T-helper 17 cell (primary cell): ENCODE data around the gene ASCL5. TPM values are rescaled to one million over a fixed set of nuclear protein-coding genes. Genes with fewer than 3 reads are reported as not detected.

Experiments used
- ATAC-seq: fragments of 150-1000 bp; cut with Tn5 transposase; 2 replicates; pipeline ENCODE4 v1.10.0; 2021; ENCODE audit warnings: mild to moderate bottlenecking, moderate library complexity
- DNase-seq, 3 donors: peaks; one replicate each; pipeline versions ENCODE4 v3.0.0 to v3.0.0-alpha.2; 2020 to 2021
- H3K9me3 ChIP-seq: one replicate; pipeline ENCODE4 v1.7.0; 2013; ENCODE audit warnings: low read length, mild to moderate bottlenecking; ENCODE audit not compliant: control insufficient read depth, poor library complexity, severe bottlenecking
- H3K27ac Mint-ChIP-seq: one replicate; pipeline ENCODE4 v1.8.0; 2022; ENCODE audit warnings: mild to moderate bottlenecking, moderate library complexity, mixed read lengths
- H3K27me3 Mint-ChIP-seq: one replicate; pipeline ENCODE4 v1.8.0; 2022; ENCODE audit warnings: mixed read lengths
- H3K36me3 Mint-ChIP-seq: one replicate; pipeline ENCODE4 v1.8.0; 2022; ENCODE audit warnings: low read depth, mixed read lengths
- H3K4me1 Mint-ChIP-seq: one replicate; pipeline ENCODE4 v1.8.0; 2022; ENCODE audit warnings: mild to moderate bottlenecking, mixed read lengths
- H3K4me3 Mint-ChIP-seq: one replicate; pipeline ENCODE4 v1.8.0; 2022; ENCODE audit warnings: mild to moderate bottlenecking, moderate library complexity, mixed read lengths
- total RNA-seq, 4 donors: library from RNA in 2 of 4; stranded (reverse) in 2 of 4; gene quantifications; one replicate each; pipeline ENCODE4 v1.2.3 and lab custom pipeline; 2022 to 2026

The ASCL5 gene, protein sequence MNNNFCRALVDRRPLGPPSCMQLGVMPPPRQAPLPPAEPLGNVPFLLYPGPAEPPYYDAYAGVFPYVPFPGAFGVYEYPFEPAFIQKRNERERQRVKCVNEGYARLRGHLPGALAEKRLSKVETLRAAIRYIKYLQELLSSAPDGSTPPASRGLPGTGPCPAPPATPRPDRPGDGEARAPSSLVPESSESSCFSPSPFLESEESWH
- total RNA-seq: under 1 TPM in 1 of 2 donors, not detected in 1; 0.27 TPM
- total RNA-seq (lab: John Stamatoyannopoulos, UW): 0.23 reads per million in 2 donors

- no peaks in the 10 kb centered on the region for H3K9me3 ChIP-seq
- Mint-ChIP-seq H3K36me3 (peaks cover 5% of the 10 kb centered on the region), H3K27me3 (peaks cover 48% of the 10 kb centered on the region), H3K4me1 (peaks cover 2% of the 10 kb centered on the region), H3K4me3 (no peak within 1 kb of the TSS), H3K27ac (no peak within 1 kb of the TSS)
- no peak for DNase-seq
- no peak for ATAC-seq
Observed at GRCh38 chr1:201126832-201127754, at the start of gene ASCL5. Gene ASCL5 (minus strand): TSS chr1:201127184. CDS start chr1:201115372, 11,812 bp downstream.

DNA sequence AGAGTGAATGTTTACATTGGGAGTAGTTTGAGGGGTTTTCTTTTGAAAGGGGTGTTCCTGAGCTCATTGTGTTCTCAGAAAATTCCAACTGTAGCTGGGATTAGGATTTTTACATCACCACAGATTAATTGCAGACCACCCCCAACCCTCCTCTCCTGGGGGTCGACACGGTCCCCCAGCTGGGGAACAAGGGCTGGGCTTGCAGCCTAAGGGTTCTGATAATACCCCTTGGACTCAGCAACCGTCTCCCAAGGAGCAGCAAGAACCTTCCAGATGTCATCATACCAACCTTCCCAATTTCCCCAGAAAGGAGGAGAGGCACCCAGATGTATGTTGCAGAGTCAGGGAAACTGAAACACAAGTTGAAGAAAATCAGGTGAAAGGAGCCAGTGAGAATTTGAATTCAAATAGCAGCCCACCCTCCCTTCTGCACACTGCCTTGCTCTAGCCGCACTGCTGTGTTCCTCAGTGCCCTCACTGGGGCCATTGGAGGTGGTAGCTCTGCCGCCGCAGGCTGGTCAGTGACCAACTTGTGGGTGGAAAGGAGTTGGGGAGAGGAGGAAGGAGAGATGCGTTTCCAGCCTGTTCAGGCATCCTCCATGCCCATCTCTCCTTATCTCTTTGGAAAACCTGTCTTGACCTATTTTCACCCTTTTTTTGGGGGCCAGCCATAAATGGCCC lies 49.0 kb upstream of the ASCL5 start:
- DNase-seq: no peak
- no peak for ATAC-seq
- Mint-ChIP-seq H3K4me1 (peaks cover 6% of the 10 kb centered on the region), H3K27me3 (peaks cover 41% of the 10 kb centered on the region), H3K4me3 (no peak overlapping the region), H3K27ac (no peak overlapping the region), H3K36me3 (peaks cover 10% of the 10 kb centered on the region)
- H3K9me3 ChIP-seq: no peaks in the 10 kb centered on the region

DNA sequence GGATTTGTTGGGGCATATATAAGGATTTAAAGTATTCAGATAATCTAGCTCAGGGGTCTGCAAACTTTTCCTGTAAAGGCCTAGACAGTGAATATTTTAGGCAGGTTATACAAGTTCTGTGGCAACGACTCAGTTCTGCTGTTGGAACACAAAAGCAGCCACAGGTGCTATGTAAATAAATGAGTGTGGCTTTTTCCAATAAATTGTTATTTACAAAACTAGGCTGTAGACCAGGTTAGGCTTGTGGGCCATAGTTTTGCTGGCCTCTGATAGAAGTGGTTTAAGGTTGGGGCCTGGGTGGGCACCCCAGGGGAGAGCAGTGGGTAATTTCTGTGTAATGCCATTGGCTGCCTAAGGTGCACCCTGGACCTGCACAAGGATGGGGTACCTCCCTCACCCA lies 46.8 kb upstream of the ASCL5 start:
- H3K4me1 Mint-ChIP-seq: peaks cover 10% of the 10 kb centered on the region
- ATAC-seq (no peak), DNase-seq (no peak)
- no peak overlapping the region for H3K4me3 Mint-ChIP-seq
- peaks cover 7% of the 10 kb centered on the region for H3K36me3 Mint-ChIP-seq
- H3K9me3 ChIP-seq: no peaks in the 10 kb centered on the region
- H3K27ac Mint-ChIP-seq: no peak overlapping the region
- peaks cover 21% of the 10 kb centered on the region for H3K27me3 Mint-ChIP-seq

- Mint-ChIP-seq H3K4me1 (peaks cover 10% of the 10 kb centered on the region), H3K4me3 (peak overlapping the region; percentile 15), H3K36me3 (peaks cover 3% of the 10 kb centered on the region), H3K27me3 (peaks cover 16% of the 10 kb centered on the region), H3K27ac (no peak overlapping the region)
- no peak for ATAC-seq
- no peak for DNase-seq
- no peaks in the 10 kb centered on the region for H3K9me3 ChIP-seq
Observed at GRCh38 chr1:201172999-201173610, 46.1 kb upstream of the ASCL5 start.

GRCh38 chr1:201172326-201172725 lies 45.3 kb upstream of the ASCL5 start:
- H3K36me3 Mint-ChIP-seq: no peaks in the 10 kb centered on the region
- ATAC-seq (no peak), DNase-seq (no peak)
- H3K4me1 Mint-ChIP-seq: peaks cover 10% of the 10 kb centered on the region
- no peaks in the 10 kb centered on the region for H3K9me3 ChIP-seq
- peaks cover 16% of the 10 kb centered on the region for H3K27me3 Mint-ChIP-seq
- no peak overlapping the region for H3K27ac Mint-ChIP-seq
- H3K4me3 Mint-ChIP-seq: peak overlapping the region; percentile 87

DNA sequence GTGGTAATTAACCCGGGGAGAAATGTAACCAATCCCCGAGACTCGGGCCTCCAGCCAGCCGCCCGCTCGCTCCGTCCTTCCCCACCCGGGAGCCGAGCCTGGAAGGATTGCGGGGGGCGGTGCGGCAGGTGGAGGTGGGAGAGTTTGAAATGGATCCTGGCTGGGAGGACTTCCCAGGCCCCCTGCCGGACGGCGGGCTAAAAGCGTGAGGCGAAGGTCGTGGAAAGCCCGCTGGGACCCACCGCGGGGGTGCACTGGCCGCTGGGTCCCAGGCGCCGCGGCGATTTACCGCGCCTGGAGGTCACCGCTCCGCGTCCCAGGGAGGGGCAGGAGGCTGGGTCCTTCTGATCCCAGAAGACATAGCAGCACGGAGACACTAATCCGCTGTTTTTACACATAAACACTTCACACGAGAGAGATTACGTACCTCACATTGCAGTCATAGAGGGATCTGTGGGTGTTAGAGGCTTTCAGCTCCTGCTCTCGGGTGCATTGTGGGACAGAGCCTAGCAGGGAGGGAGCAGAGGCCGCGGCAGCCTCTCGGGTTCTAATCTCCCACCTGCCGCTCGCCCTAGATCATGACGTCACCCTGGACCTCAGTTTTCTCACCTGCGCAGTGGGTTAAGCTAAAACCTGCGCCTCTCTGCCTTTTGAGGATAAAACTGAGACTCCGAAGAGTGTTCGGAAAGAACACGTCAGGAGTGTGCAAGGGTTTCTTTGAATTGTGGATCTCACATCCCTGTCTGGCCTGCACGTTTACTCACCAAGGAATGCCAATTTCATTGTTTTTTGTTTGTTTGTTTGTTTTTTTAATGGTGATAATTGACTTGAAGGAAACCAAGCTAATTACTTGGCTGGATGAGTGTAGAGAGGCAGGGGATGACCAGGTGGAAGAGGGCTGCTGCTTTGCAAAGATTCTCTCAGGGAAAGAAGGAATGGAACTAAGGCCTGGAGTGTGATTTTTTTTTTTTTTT lies 44.4 kb upstream of the ASCL5 start:
- peak overlapping the region; percentile 90 for H3K27ac Mint-ChIP-seq
- H3K4me1 Mint-ChIP-seq: peaks cover 10% of the 10 kb centered on the region
- H3K4me3 Mint-ChIP-seq: peak overlapping the region; percentile 87
- H3K27me3 Mint-ChIP-seq: peaks cover 9% of the 10 kb centered on the region
- no peaks in the 10 kb centered on the region for H3K9me3 ChIP-seq
- no peaks in the 10 kb centered on the region for H3K36me3 Mint-ChIP-seq
- DNase-seq: peak; percentile 14 to 31 (median 24)
- peak; percentile 59 for ATAC-seq

- H3K4me3 Mint-ChIP-seq: peak overlapping the region; percentile 87
- DNase-seq: peak; percentile 50 to 58 (median 58)
- peaks cover 3% of the 10 kb centered on the region for H3K36me3 Mint-ChIP-seq
- peaks cover 15% of the 10 kb centered on the region for H3K27me3 Mint-ChIP-seq
- no peaks in the 10 kb centered on the region for H3K9me3 ChIP-seq
- ATAC-seq: peak; percentile 94
- H3K27ac Mint-ChIP-seq: peak overlapping the region; percentile 90
- peaks cover 10% of the 10 kb centered on the region for H3K4me1 Mint-ChIP-seq
Observed at GRCh38 chr1:201170533-201171062, 43.6 kb upstream of the ASCL5 start.

- Mint-ChIP-seq H3K36me3 (peaks cover 3% of the 10 kb centered on the region), H3K4me1 (peaks cover 10% of the 10 kb centered on the region), H3K27ac (peak overlapping the region; percentile 90), H3K4me3 (peak overlapping the region; percentile 87), H3K27me3 (peaks cover 12% of the 10 kb centered on the region)
- DNase-seq: no peak
- no peak for ATAC-seq
- H3K9me3 ChIP-seq: no peaks in the 10 kb centered on the region
Observed at GRCh38 chr1:201169971-201170532, 43.1 kb upstream of the ASCL5 start.

- Mint-ChIP-seq H3K4me3 (no peak overlapping the region), H3K4me1 (peaks cover 10% of the 10 kb centered on the region), H3K27me3 (peaks cover 12% of the 10 kb centered on the region), H3K36me3 (peaks cover 3% of the 10 kb centered on the region), H3K27ac (no peak overlapping the region)
- no peaks in the 10 kb centered on the region for H3K9me3 ChIP-seq
- no peak for DNase-seq
- ATAC-seq: no peak
Observed at GRCh38 chr1:201169203-201169602, 42.2 kb upstream of the ASCL5 start.

- Mint-ChIP-seq H3K27me3 (peaks cover 7% of the 10 kb centered on the region), H3K36me3 (peaks cover 3% of the 10 kb centered on the region), H3K27ac (no peak overlapping the region), H3K4me3 (no peak overlapping the region), H3K4me1 (peaks cover 10% of the 10 kb centered on the region)
- no peak for DNase-seq
- no peak for ATAC-seq
- no peaks in the 10 kb centered on the region for H3K9me3 ChIP-seq
Observed at GRCh38 chr1:201167041-201167991, 40.3 kb upstream of the ASCL5 start.

GRCh38 chr1:201164645-201165044 lies 37.7 kb upstream of the ASCL5 start:
- Mint-ChIP-seq H3K36me3 (peaks cover 3% of the 10 kb centered on the region), H3K27me3 (peaks cover 20% of the 10 kb centered on the region), H3K27ac (no peak overlapping the region), H3K4me3 (no peak overlapping the region), H3K4me1 (no peaks in the 10 kb centered on the region)
- DNase-seq (no peak), ATAC-seq (no peak)
- no peaks in the 10 kb centered on the region for H3K9me3 ChIP-seq
